GM19372 (cell line): ENCODE data around the gene TPGS2.

Experiments
- ATAC-seq: cut with Tn5 transposase; IDR thresholded peaks from one replicate; pipeline ENCODE4 v1.9.1; 2021; ENCODE audit warnings: mild to moderate bottlenecking, low read depth, moderate library complexity; ENCODE audit not compliant: unreplicated experiment

Gene TPGS2

DNA sequence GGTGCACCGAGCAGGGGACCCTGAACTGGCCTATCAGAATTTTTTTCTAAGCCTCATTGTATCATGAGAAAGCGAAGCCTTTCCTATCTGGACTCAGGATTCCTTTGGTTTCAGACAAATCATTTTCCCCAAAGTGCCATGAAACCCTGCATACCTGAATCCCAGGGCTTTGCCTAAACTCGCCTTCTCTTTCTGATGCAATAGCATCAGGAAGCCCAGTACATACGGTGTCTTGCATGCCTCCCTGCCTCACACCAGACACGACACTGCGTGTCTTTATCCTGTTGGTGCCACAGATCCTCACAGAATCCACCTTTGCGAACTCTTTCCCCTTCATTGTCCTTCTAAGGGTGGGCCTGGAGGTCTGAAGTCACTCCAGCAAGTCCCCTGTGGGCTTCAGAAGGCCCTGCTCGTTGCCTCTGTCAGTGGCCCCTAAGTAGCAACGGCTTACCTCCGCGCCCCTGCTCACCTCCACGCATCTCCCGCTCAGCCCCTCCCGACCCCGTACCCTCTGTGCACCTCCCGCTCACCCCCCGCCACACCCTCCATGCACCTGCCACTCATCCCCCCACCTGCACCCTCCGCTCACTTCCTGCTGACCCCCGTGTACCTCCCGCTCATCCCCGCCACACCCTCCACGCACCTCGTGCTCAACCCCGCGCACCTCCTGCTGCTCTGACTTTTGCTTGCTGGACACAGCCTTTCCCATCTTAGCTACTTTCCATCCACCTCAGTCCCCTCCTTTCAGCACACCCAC, 83.4 kb downstream of the TPGS2 start:
- ATAC-seq = no peak

DNA sequence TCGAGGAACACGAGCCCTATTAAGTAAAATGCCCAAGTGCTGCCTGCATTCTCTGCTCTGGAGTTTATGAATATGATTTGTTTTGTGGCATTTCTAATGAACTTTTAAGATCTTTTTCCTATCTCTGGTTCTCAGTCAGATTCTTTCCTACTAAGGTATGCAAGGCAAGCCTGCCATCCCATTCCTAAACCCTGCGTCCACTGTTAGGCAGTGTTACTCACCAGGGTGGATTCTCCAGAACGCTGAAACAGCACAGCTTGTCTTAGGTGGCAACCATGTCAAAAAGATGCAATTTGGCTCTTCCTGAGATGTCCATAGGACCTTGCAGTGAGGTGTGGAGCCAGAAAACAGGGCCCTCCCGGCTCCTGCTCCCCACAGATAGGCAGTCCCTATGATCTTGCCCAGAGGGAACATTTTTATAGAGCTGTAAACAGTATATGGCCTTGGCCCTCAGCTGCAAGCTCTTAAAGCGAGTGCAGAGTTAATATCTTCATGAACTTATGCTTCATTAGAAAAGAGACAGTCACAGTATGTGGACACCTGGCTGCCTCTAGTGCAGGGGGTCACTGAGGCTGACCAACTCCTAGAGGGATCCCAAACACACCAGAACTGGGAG, 84.4 kb downstream of the TPGS2 start:
- ATAC-seq = no peak
